GM18870 (cell line): ENCODE measurements around the gene MBLAC1.

Source experiments
- ATAC-seq: cut with Tn5 transposase; IDR thresholded peaks from one replicate; pipeline ENCODE4 v1.9.1; 2021; ENCODE audit warnings: moderate library complexity; ENCODE audit not compliant: unreplicated experiment

The MBLAC1 gene

GRCh38 chr7:100152937-100153666, 26.3 kb downstream of the MBLAC1 start:
- no peak for ATAC-seq

GRCh38 chr7:100153708-100154535, 27.2 kb downstream of the MBLAC1 start:
- ATAC-seq, result no peak

- ATAC-seq, result no peak
Measured at GRCh38 chr7:100154651-100155491, 28.1 kb downstream of the MBLAC1 start.

- no peak for ATAC-seq
Measured at GRCh38 chr7:100155553-100156317, 29.0 kb downstream of the MBLAC1 start.

GRCh38 chr7:100156331-100157068, 29.7 kb downstream of the MBLAC1 start:
- ATAC-seq, result no peak

DNA sequence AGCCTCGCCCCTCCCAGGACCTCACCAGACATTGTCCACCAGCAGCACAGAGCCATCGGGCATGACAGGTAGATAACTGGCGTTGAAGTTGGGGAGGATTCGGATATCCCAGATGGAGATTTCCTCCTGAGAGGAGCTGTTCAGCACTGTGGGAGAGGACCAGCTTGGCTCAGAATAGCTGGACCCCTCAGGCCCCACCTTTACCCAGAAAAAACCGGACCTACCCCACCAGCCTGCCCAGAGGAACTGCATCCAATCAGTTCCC, 30.2 kb downstream of the MBLAC1 start:
- ATAC-seq, result no peak

GRCh38 chr7:100157334-100158228, 30.8 kb downstream of the MBLAC1 start:
- ATAC-seq, result no peak

DNA sequence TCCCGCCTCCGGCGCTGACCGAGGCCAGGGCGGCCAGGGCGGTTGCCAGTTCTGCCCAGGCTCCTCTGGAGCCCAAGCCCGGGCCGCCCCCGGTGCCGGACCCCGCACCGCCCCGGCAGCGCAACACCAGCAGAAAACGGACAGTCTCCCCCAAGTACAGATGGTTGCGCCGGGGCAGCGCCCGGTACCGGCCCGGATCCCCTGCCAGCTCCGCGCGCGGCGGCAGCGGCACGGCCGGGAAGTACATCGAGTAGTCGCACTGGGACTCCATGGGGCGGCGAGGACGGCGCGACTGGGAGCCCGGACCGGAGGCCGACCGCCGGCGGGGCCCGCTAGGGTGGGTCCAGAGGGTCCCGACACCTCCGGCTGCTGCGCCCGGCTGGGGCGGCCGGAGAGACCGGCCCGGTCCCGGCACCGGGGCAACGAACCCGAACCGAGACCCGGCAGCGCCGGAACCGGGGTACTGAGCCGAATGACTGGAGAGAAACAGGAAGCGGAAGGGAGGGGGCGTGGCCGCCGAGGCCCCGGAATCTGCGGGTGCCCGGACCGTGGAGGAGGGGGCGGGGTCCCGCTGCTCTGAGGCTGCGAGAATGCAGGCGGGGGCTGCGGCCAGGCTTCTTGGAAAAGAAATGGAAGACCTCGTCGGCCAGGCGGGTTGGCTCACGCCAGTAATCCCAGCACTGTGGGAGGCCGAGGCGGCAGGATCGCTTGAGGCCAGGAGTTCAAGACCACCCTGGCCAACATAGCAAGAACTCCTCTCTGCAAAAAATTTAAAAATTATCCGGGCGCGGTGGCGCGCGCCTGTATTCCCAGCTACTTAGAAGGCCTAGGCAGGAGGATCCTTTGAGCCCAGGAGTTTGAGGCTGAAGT, 31.7 kb downstream of the MBLAC1 start, which contains the start of gene TRAPPC14:
Gene TRAPPC14 (minus strand): TSS at position 495 of the 870 bp plus-strand sequence. CDS start 224 bp downstream, at position 271.
- peak; percentile 58 for ATAC-seq

- ATAC-seq, result no peak
Measured at GRCh38 chr7:100159099-100159623, 32.4 kb downstream of the MBLAC1 start.

GRCh38 chr7:100160067-100160466, 33.3 kb downstream of the MBLAC1 start:
- ATAC-seq, result no peak

GRCh38 chr7:100163006-100163531, 36.3 kb downstream of the MBLAC1 start:
- ATAC-seq, result no peak

DNA sequence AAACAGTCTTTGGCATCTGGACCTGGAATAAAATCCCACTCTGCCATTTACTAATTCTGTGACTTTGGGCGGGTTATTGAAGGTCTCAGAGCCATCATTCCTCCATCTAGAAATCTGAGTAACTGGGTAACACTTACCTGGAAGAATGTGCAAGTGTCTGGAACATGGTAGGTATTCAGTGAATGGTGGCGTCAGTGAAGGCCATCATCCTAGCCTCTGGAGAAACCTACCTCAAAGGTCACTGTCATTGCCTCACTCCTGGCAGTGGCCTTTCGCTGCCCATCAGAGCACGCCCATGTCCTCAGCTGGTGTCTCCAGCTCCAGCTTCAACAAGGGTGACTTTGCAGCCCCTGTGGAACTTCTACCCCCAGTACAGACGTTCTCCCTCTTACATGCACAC, 37.1 kb downstream of the MBLAC1 start:
- ATAC-seq, result no peak

GRCh38 chr7:100166317-100166940, 39.7 kb downstream of the MBLAC1 start:
- ATAC-seq, result no peak

GRCh38 chr7:100166970-100167911, 40.5 kb downstream of the MBLAC1 start:
- no peak for ATAC-seq

- no peak for ATAC-seq
Measured at GRCh38 chr7:100167912-100168323, 41.2 kb downstream of the MBLAC1 start.
